AG09309 (cell line): Measurements from ENCODE around the gene SLC8A1.

Experiments
- DNase-seq: peaks from one replicate; pipeline ENCODE4 v3.0.0-alpha.2; 2010; ENCODE audit warnings: low read depth
- H3K4me3 ChIP-seq: 2 replicates; pipeline ENCODE4 v1.5.1; 2011; ENCODE audit warnings: mild to moderate bottlenecking, low read depth, low read length, moderate library complexity; ENCODE audit not compliant: control insufficient read depth
- TF ChIP-seq, protein P1 (sequence below): IDR thresholded peaks from 2 replicates; pipeline ENCODE4 v1.5.1; 2011; ENCODE audit warnings: mild to moderate bottlenecking, low read depth, low read length, inconsistent platforms; ENCODE audit not compliant: insufficient read depth, control insufficient read depth; ENCODE audit errors: missing control alignments

SLC8A1 gene

DNA sequence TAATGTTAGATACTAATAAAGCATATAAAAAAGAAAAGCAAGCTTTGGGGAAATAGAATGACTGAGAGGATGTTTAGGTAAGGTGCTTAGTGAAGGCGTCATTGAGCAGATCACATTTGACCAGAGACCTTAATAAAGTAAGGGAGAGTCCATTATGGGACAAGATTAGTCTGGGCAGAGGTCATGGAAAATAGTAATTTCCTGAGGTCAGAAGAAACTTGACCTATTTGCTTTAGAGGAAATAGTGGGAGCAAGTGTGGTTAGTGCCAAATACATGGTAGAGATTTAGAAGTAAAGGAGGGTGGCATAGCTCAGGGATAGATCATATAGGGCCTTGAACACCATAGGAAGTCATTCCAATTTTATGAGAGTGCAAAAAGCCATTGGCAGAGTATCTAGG lies 24.5 kb upstream of the SLC8A1 start:
- TF ChIP-seq, protein P1, sequence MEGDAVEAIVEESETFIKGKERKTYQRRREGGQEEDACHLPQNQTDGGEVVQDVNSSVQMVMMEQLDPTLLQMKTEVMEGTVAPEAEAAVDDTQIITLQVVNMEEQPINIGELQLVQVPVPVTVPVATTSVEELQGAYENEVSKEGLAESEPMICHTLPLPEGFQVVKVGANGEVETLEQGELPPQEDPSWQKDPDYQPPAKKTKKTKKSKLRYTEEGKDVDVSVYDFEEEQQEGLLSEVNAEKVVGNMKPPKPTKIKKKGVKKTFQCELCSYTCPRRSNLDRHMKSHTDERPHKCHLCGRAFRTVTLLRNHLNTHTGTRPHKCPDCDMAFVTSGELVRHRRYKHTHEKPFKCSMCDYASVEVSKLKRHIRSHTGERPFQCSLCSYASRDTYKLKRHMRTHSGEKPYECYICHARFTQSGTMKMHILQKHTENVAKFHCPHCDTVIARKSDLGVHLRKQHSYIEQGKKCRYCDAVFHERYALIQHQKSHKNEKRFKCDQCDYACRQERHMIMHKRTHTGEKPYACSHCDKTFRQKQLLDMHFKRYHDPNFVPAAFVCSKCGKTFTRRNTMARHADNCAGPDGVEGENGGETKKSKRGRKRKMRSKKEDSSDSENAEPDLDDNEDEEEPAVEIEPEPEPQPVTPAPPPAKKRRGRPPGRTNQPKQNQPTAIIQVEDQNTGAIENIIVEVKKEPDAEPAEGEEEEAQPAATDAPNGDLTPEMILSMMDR = no peak
- DNase-seq = no peak
- H3K4me3 ChIP-seq = no peak overlapping the region

DNA sequence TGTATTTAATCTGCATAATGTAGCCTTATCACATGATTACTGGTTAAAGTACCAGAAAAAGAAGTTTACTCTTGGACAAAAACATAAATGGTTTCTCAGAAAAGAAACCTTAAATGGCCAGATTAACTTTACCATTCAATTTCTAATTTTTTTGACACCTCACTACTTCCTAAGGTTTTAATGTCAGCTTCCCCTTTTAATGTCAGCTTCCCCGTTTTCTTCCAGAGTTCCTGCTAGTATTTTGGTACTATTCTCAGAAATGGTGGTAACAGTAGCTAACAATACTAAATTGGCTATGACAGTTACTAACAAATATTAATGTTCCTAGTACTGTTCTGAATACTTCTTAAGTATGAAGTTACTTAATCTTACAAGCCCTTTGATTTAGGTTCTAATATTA lies 22.4 kb upstream of the SLC8A1 start:
- no peak for DNase-seq
- no peak overlapping the region for H3K4me3 ChIP-seq
- TF ChIP-seq, protein P1 = no peak

DNA sequence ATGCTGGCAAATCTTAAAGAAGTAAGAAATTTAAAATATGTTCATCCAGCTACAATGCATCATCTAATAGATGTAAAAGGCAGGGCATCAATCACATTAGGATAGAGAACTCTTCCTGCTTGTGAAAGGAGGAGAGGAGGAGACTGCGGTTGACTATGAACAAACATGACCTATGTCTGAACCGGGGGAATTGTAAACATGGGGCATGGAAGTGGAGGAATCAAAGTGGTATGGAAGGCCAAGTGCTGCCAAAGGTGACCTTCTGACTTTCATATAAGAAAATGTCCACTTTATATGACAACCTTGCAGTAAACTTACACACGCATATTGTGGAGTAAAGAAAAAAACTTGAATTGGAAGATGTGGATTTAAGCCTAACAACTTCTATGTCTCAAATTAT lies 20.0 kb upstream of the SLC8A1 start:
- TF ChIP-seq, protein P1 = no peak
- DNase-seq = no peak
- H3K4me3 ChIP-seq = no peak overlapping the region

GRCh38 chr2:40470822-40471813 lies 19.2 kb upstream of the SLC8A1 start:
- DNase-seq = no peak
- no peak overlapping the region for H3K4me3 ChIP-seq
- TF ChIP-seq, protein P1 = no peak

- no peak overlapping the region for H3K4me3 ChIP-seq
- TF ChIP-seq, protein P1 = no peak
- DNase-seq = no peak
These were observed 15.2 kb upstream of the SLC8A1 start for GRCh38 chr2:40466935-40467572.

GRCh38 chr2:40466332-40466906 lies 14.5 kb upstream of the SLC8A1 start:
- TF ChIP-seq, protein P1 = no peak
- no peak for DNase-seq
- no peak overlapping the region for H3K4me3 ChIP-seq
